Stimulated activated CD4-positive, alpha-beta T cell treated with anti-CD3 and anti-CD28 coated beads, Interleukin-12 subunit alpha, Interleukin-12 subunit beta, amount 100 ng/mL, for 4 hours (primary cell): ENCODE measurements around the gene RICTOR.

Experiments used
- DNase-seq: peaks from one replicate; pipeline ENCODE4 v3.0.0-alpha.2; 2020

RICTOR gene

DNA sequence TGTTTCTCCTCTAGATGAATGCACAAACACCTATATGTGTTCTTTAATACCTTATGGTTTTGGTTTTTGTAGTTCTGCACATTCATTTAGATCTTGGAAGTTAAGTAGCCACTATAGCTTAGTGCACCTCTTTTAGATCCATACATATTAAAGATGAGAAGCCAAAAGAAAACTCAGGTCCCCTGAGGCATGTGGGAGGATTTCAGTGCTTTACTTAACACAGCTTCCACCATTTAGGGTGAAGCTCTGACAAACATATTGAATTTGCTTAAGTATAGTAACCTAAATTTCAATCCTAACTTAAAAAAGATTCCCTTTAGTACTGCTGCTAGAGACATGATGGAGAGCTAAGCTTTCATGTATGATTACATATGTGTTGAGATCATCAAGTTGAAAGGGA is 25.6 kb upstream of the RICTOR start:
- DNase-seq, result no peak

DNA sequence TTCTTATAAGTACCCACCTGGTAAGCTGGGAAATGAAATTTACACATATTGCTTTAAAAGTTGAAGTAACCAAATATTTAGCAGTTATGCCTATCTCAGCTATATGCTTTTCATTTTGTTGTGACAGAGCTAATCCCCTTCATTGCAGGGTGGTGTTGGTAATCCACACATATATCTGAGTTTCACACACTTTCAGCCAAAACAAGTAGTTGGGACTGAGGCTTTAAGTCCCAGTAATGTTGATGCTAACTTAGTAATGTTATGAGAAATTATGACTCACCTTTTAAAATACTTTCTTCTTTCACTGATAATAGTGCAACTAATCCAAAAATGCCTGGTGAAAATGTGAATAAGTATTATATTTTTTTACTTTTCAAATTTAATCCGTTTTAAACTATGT is 19.2 kb upstream of the RICTOR start:
- DNase-seq, result no peak

DNA sequence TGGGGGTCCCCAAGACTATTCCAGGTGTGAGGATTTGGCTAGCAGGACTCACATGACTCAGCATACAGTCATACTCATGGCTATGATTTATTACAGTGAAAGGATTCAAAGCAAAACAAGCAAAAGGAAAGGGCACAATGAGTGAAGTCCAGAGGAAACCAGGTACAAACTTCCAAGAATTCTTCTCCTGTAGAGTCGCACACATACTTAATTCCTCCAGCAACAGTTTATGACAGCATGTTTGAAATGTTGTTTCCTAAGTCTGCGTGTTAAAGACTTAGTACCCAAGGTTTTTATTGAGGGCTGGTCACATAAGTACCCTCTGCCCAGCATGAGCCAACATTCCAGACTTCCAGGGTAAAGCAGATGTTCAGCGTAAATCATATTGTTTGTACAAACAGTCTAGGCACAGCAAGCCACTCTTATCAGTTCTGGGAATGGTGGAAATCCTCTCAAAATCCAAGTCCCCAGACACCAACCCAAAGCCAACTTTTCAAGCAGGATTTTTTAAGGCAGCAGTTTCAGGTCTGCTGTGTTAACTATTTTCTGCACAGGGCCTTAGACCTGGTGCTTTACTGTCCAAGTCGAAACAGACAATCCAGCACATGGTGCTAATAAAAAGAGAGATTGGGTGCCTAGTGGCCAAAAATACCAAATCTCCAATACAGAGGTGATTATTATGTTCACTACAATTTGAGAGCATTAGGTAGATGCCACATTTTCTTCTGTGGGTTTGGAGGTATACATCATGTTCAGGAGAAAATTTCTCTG is 18.6 kb upstream of the RICTOR start:
- DNase-seq, result no peak

DNA sequence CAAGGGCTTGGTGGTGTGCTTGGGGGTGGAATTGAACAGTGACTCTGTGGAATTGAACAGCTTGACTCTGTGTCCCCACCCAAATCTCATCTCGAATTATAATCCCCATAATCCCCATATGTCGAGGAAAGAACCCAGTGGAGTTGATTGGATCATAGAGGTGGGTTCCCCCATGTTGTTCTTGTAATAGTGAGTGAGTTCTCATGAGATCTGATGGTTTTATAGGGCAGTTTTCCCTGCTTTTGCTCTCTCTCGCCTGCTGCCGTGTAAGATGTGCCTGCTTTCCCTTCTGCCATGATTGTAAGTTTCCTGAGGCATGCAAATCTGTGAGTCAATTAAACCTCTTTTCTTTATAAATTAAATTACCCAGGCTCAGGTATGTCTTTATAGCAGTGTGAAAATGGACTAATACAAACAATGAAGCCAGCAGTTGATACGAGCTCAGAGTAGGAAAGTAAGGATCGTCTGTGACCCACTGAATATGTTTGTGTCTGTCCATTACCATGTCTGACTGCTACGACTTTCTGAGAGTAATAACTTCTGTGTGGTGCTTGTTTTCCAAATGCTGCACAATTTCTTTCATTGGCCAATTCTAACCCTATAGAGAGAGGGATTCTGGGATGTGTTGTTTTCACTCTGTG is 17.9 kb upstream of the RICTOR start:
- no peak for DNase-seq

DNA sequence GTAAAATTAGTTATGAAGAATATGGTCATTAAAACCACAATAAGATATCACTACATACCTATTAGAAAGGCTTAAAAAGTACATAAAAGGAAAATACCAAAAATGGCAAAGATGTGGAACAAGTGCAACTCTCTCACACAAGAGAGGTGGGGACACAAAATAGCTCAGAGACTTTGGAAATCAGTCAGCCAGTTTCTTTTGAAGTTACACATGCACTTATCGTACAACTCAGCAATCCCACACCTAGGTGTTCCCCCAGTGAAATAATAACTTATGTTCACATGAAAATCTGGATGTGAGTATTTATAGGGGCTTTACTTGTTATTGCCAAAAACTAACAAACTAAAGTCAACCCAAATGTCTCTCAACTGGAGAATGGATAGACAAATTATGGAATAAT is 9.8 kb upstream of the RICTOR start:
- DNase-seq, result no peak

DNA sequence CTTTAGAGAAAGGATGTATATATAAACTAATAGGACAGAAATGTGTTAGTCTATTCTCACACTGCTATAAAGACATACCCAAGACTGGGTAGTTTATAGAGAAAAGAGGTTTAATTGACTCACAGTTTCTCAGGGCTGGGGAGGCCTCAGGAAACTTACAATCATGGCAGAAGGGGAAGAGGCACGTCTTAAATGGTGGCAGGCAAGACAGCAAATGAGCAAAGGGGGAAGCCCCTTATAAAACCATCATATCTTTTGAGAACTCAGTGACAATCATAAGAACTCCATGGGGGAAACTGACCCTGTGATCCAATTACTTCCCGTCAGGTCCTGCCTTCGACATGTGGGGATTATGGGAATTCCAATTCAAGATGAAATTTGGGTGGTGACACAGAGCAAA is 8.8 kb upstream of the RICTOR start:
- DNase-seq, result no peak

DNA sequence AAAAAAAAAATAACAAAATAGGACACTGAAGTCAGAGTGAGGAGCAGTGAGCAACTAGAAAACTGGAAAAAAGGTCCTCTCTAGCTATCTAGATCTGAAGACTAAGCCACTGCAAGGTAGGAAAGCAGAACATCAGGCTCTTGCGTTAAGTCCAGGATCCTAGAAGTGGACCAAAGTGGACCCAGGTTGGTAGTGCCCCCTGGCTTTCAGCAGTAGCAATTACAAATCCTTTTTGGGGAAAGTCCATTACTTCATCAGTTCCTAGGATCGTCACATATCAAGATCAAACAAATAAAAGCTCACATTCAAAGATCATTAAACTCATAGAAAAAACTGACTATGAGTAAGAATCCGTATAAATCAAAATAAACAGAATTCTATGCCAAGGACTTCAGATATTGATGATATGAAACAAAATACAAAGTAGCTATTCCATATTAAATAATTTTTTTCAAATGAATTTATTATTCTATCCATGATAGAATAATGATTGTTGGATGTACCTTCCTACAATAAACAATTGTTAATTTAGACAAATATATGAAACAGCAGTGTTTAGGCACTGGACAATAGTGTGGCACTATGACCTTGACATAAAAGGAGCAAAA is 6.5 kb upstream of the RICTOR start:
- no peak for DNase-seq

DNA sequence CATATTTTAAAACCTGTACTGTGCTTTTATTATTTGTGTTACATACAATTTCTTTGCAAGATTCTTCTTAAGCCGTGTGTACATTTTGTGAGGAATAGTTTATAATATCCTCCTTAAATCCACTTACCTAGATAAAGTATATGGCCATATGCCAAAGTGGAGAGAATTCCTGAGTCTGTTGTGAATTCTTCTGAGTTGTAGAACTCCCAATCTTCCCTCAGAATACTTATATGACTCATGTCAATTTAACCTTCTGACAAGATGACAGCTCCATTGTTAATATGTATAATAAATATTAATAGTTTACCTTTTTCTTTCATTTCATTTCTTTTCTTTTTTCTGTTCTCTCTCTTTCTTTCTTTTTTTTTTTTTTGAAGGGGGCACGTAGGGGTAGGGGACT is 6.0 kb upstream of the RICTOR start:
- DNase-seq, result no peak

DNA sequence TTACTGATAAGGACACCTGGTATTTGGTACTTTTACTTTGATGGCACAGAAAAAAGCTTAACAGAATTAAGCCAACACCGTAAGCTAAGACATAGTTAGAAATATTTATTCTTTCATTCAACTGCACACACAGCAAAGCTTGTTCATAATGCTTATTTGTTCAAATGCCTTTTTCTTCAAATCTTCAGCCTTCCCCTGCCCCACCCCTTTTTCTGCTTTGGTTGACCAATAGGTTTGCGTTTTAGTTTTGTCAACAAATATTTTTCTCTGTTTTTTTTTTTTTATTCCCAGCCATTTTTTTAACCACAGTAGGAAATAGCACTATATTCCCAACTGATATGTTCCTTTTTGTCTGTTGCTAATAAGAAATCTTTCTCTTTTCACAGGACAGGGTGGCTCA is 4.9 kb upstream of the RICTOR start:
- DNase-seq, result no peak

DNA sequence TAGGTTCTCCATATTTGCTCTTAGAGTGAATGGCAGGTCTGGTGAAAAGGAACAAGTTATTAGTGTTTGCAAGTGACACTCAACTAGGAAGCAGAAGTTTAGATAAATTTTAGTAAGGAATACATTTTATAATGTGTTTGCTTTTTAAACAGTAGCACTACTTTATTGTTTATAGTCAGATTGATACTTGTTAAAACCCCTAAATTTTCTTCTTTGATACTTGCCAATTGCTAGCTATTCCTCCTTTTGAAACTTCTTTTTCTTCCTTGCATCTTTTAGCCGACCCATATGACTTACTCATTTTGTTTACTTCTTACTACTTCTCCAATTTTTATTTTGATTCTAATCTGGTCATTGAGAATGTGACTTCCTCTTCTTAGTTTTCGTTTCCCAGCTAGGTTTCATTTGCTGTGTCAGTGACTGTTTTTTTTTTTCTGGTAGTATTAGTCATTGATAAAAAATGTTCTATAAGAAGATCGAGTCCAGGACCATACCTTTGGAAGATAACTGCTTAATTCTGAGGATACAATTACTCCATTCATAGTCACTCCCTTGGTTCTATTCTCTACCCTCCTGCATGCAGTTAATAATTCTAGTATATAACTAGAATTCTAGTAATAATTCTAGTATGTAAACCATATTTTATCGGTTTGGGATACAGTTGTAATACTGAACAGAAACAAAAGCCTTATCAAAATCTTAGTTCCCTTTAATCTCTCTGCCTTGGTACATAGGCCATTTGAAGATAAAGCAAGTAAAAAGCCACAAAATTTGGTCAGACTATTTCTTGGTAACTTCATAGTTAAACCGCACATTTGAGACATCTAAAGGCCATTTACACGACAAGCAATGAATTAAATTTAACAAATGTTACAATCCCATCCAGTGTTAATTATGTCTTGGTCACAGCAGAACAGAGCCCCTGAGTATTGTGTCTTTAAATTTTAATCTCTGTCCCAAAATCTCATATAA is 2.8 kb upstream of the RICTOR start:
- DNase-seq, result no peak

DNA sequence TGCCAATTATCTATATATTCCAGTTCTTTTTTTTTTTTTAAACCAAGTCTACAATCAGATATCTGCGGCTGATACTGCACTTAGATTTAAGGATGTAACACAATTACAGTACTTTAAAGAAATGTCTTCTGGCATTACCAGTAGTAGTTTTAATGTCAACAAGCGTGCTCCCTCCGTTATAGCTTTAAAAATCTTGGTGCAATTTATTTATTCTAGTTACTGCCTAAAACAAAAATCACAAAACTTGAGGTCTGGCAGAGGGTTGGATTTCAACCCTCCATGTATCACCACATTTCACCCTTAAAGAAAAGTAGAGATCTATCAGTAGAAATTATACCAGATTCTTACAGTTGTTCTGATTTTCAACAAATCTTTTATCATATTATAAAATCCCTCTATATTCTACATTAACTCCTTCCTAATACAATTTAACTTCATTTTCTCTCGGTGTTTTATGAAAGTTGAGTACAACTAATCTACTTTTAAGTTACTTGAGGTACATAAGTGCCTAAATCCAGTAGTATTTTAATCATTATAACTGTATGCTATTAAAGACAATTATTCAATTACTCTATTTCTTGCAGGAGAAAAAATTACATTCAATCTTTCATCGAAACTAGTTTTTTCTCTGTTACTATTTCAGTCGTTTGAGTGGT is 2.0 kb upstream of the RICTOR start:
- no peak for DNase-seq

DNA sequence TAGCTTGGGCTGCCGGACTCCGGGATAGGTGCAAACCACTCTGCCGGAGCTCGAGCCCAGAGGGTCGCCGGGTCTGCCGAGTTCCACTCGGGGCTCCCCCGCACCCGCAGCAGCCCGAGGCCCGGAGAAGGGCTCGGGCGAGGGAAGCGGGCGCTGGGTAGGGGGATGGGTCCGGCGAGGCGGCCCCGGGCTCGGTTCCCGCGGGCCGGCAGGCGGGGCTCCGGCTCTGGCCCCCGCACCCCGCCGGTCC is 507 bp downstream of the RICTOR start:
- no peak for DNase-seq

DNA sequence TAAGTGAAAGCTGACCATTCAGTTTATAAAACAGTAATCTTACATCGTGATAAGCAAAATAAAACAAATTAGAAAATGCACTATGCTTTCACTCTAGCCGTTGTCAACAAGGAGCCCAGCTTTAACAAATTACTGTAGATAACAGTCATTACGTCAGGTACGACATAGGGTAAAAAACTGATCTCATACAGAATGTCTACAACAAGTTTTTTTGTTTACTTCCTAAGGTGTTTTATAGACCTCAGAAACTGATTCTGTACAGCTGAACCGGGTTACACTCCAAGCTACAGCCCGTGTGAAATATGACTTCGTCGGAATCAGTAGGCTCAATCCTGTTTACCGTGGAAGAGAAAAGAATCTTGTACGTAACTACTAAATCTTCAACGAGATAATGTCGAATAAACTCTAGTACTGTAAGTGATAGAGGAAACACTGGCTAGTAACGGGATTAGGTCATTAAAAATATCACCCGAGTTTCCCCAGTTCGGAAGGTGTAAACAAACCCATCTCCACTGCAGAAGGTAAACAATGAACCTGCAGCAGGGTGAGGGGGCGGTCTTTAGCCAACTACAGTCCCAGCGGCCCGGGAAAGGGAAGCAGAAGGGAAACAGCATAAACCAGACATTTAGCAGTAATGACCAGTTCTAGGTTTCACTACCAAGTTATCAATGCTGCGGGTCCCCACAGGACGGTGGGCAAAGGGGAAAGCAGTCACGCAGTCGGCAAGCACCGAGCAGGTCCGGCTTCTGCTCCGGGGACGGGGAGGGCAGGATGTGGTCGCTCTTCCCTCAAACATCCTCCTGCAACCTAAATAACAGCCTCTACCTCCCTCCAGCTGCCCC is 1.1 kb downstream of the RICTOR start:
- DNase-seq, result peak; percentile 31

DNA sequence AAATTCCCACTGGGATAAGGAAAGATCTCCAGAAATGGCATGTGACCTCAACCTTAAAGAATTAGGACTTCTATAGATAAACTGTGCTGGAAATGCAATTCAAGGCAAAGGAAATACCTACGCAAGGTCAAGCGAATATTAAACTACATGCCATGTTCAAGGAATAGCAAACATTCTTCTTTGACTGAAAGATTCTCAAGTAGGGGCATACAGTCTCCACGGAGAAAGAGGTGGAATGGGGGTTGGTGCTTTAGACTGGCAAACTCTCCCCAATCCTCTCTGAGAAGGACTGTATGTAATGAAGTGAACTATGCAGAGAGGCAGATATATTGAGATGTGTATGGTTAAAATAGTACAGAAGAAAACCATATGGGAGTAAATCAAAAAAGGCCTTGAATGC is 6.1 kb downstream of the RICTOR start:
- DNase-seq, result no peak

DNA sequence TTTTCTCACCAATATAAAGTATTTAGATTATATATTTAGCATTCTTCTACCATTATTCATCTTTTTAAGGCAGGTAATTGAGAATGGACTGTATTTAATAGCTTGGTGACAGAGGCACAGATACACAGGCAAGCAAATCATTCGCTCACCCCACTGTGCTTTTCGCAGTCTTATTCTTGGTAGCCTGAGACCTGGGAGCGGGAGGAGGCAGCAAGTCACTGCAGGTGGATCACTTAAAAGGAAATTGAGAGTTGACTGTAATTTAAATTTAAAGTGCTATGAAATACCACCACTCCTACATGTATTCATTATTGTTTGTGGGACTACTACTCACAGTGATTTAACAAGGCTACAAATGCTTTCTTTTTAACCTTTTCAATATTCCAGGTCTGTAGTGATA is 9.7 kb downstream of the RICTOR start:
- no peak for DNase-seq

DNA sequence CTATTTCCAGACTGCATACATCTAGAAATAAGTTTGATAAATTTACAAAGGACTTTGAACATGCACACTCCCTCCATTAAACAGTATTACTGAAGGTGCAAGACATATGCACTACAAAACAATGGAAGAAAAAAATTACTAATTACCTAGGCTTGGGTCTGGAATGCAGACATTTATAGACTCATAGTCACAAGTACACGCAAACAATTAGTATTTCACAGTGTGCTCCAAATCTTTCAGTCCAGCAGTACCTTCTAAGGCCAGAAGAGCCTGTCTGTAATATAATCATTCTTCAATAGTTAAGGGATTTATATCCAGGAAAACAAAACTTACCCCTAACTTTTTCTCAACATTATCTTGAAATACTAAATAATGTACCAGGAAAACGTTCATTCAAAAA is 11.2 kb downstream of the RICTOR start:
- DNase-seq, result no peak

DNA sequence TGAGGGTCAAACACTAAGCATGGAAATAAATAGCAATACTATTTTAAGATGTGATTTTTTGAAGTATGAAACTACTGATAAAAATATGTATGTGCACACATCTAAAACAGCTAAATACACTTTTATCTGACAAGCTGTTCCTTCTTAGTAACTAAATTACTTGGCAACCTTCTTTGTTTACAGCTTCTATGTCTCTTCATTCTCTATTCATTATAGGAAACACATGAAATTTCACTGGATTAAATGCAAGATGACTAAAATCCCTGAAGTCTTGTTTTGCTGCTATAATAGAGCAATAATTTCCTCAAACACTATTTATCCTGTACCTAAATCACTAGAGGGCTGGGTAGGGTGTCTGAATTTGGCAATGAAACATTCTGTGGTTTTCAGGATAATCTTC is 11.7 kb downstream of the RICTOR start:
- DNase-seq, result no peak

DNA sequence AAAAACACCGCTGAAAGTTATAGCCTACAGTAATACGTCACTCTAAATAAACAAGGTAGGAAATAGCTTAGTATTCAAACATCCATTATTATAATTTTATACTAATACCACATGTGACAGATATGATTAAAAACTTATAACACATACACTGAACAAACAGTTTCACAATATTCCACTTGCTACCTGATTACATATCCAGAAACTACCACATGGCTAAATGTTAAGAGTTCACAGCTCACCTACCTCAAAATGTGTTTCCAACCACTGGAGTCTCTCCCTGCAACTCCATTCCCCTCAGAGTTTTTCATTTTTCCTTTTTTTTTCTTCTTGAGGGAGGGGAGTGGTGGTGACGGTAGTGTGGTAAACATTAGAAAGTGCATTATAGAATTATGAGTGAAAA is 12.1 kb downstream of the RICTOR start:
- no peak for DNase-seq

DNA sequence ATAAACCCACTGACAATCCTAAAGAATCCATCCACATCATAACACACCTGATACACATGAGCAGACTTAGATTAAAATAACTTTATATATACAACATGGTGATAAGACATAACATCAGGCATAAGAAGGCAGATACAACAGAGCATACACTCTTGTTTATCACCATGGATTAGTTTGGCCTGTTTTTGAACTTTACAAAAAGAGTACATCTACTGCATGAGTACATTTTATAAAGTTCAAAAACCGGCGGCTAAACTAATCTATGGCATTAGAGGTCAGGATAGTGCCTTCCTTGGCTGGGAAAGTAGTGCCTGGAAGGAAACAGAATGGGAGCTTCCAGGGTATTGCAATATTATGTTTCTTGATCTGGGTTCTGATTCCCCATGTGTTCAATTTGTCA is 15.1 kb downstream of the RICTOR start:
- DNase-seq, result no peak

DNA sequence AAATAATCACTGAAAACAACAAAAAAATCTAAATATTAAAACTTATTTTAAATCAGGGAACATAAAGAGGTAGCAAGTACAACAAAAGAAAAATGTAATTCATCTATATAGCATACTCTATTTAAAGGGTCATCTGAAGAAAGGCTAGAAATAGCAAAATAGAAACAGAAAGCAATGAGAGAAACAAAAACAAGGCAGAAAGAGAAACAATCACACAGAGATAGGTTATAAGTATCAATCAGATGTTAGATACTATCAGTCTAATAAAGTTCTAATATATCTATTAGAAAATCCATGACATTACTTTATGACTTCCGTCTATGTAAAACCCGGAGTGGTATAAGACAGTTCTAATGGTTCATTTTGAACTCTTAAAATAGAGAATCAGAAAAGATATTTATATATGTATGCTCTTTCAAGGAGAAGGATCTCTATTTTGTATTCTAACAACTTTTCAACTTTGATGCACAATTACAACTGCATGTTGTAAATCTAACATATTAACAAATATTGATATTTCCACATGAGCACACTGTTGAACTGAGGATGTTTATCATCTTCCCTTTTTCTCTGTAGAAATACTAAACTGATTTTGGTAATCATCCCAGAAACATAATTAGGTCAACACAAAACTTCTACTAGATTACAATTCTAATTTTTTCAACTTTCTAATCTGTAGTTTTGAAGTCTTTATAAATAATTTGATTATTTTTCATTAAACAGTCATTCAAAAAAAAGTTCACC is 15.8 kb downstream of the RICTOR start:
- no peak for DNase-seq

DNA sequence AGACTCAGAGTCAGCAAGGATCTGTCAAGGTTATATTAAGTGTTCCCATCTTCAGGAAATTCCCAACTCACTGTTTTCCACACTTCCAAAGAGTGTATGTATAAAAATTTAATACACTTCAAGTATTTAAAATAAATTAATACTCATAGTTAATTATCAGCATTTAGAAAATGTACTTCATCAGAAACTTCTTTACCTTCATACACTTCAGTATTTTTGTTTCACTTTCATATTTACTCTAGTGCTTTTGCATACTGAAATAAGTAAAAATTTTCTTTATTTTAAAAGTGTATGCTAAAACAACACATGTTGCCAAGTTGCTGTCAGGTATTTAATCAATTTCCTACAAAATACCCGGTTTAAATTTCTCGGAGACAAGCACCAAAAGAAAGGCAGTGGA is 16.5 kb downstream of the RICTOR start:
- DNase-seq, result no peak
